Stimulated activated CD8-positive, alpha-beta memory T cell treated with anti-CD3 and anti-CD28 coated beads, Interleukin-15, amount 100 ng/mL, for 4 hours (primary cell): ENCODE measurements around the gene TRIM54.
"Not testable (repeated sequence)": the region's sequence is repeated elsewhere in the genome, so short reads cannot be mapped to it uniquely, and the experiment has no call there.

Experiments used
- DNase-seq, 2 donors: peaks; one replicate each; pipeline ENCODE4 v3.0.0-alpha.2; 2020; ENCODE audit warnings: low read depth in 2 of 2

The TRIM54 gene

DNA sequence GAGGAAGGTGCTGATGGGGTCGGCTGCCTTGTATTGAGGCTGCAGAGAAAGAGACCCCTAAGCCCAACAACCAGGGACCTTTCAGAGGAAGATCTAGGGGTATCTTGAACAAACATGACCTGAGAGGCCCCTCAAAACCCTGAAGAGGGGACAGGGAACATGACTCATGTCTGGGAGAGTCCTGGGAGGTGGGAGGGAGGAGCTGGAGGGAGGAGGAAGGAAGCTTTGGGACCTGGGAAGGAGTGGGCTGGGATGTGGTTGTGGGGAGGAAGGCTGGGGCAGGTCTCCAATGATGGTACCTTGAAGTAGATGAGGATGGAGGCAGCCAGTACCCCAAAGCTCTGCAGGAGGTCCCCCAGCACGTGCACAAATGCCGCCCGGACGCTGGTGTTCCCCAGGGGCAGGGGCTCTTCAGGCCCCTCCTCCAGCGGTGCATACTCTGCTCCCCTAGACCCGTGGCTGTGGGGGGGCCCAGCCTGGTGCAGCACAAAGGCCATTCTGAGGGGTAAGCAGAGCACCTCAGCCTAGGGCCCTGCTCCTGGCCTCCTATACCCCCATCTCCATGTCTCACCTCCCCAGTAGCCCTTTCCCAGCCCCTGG is 25.3 kb upstream of the TRIM54 start:
- no peak for DNase-seq

DNA sequence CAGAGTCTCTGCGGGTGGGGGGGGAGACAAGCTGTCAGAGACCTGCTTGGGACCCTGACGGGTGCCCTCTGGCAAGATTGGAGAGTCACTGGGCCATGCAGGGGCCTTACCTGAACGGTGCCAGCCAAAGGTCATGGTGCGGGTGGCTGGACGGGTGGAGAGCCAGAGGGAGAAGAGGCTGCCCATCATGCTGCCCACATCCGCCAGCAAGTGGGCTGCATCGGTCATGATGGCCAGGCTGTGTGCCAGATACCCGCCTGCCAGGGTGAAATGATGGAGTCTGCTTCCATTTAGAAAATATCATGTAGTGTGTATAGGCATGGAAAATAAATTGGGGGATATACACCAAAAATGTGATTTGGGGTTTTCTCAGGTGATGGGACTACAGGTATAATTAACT is 24.2 kb upstream of the TRIM54 start:
- no peak for DNase-seq

DNA sequence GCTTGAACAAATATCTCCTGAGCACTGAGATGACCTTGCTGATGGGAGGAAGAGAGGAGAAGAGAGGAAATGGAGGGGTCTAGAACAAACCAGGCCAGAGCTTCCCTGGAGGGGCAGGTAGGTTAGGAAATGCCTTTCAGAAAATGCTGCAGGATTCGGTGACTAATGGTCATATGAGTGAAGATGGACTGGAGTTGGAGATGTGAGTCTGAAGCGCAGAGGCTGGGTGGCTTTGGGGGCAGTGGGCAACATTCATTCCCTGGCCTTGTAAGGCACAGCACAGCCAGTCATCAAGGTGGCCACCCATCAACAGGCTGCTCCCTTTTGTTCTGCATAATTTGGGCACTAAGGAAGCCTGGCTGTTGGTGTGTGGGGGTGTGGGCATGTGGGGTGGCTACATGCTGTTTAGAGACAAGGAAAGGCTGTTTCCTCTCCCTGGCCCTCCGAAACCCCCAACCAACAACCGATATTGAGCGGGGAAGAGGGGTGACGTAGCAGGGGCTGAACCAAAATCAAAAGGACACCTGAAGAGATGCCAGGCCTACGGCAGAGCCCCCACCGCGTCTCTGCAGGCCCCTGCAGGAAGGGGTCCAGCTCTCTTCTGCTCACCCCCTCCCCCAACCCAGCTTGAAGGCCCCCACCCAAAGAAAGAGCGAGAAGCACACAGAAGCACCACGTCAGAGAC is 20.8 kb upstream of the TRIM54 start:
- no peak for DNase-seq

DNA sequence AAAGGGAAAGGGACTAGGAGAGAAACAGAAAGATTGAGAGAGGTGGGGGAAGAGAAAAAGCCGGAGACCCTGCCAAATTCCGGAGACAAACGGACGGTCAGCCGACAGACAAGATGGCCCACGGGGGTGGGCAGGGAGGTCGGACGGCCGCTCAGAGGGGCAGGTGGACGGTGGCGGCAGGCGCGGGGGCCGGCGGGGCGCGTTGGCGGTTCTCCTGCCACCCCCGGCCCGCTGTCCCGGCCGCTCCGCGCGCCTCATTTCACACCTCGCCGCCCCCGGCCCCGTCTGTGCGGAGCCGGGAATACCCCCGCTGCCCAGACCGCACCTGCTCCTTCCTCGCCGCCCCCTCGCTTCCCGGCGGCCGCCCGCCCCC is 20.3 kb upstream of the TRIM54 start:
- DNase-seq = no peak

DNA sequence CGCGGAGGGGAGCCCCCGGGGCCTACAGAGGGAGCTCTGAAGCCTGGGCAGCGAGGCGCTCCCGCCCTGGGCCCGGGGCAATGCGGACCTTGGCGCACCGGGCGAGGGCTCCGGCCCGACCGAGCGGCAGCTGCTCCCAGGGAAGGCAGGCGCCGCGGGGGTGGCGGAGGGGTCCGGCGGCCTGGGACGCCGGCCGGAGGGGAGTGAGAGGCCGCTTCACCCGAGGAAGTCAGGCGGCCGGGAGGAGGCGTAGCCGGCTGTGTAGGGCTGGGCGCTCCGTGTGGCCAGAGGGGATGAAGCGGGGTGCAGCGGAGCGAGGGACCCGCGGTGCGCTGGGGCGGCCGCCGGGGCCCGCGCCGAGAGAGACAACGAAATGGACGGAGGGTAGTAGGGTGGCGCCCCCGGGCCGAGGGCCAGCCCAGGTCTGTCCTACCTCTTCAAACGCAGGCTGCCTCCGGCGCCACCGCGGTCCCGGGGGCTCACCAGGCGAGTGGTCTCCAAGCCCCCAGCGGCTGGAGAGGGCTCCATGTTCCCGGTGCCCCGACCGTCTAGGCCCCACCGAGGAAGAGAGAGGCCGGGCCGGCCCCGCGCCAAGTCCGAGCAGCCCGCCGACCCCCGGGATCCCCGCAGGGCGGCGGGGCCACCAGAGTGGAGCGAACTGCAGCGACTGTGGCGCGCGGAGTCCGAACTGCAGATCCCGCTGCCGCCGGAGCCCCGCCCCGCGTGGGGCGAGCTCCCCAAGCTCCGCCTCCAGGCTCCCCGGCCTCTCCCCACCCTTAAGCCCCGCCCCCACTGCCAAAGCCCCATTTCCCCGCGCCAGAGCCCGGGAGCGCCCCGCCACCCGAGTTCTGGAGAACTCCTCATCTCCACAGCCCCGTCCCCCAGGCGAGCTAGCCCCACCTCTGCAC is 19.6 kb upstream of the TRIM54 start, which contains the start of gene SLC30A3:
SLC30A3 (minus strand) TSS at position 669 of the 908 bp plus-strand sequence; CDS start at position 528, 141 bp downstream.
- peak; percentile 41 to 44 for DNase-seq

DNA sequence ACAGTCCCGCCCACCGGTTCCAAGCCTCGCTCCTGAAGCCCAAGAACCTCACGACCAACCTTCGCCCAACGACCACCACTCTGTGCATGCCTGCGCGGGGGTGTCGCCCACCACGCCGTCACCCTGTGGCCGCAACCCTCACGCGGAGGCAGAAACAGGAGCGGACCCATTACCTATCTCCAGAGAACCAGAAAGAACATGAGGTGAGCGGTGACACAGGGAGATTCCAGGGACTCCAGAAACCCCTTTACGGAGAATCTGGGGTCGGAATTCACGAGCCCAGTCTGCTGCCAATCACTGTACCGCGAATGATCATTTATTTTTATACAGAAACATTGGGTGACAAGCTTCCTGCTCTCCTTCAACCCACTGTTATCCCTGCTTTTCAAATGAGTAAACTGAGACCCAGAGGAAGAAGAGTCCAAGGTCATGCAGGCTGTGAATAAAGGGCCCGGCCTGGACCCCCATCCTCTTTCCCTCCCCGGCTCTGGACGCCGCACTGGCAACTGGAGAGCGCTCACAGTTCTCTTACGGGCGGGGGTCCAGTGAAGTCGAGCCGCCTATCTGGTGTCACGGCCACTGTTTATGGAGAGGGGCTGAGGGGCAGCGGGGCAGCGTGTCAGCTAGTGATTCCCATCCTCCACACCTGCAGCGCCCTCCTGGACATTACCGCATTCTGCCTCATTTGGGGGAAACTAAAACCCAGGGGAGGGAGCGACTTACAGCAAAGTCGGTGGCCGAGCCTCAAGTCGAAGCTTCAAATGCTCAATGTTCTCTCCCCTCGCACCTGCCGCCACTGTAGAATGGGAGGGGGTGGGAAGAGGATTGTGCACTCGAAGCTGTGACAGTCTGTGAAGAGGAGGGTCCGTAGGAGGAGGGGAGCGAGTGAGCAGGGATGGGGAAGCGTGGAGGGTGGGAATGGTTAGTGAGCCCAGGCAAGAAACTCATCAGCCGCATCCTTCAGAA is 18.7 kb upstream of the TRIM54 start:
- DNase-seq = no peak

DNA sequence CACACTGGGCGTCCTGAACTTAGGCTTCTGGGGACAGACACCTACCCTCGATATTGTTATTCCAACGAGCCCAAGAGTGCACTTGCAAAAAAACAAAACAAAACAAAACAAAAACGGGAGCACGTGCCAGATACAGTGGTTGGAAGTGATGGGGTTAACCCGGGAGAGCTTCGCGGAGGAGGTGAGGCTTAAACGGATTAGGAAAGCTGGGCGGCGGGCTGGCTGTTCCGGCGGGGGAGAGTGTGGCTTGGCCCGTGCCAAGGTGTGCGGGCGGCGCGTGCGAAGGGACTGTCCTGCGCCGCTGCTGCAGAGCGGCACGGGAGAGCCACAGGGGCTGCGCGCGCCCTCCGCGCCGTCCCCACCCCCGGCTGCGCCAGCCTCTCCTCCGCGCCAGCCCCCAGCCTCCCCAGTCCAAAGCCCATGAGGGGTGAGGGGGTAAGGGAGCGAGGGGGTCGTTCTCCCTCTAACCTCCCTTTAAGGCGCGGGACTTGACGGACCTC is 17.9 kb upstream of the TRIM54 start:
- no peak for DNase-seq

DNA sequence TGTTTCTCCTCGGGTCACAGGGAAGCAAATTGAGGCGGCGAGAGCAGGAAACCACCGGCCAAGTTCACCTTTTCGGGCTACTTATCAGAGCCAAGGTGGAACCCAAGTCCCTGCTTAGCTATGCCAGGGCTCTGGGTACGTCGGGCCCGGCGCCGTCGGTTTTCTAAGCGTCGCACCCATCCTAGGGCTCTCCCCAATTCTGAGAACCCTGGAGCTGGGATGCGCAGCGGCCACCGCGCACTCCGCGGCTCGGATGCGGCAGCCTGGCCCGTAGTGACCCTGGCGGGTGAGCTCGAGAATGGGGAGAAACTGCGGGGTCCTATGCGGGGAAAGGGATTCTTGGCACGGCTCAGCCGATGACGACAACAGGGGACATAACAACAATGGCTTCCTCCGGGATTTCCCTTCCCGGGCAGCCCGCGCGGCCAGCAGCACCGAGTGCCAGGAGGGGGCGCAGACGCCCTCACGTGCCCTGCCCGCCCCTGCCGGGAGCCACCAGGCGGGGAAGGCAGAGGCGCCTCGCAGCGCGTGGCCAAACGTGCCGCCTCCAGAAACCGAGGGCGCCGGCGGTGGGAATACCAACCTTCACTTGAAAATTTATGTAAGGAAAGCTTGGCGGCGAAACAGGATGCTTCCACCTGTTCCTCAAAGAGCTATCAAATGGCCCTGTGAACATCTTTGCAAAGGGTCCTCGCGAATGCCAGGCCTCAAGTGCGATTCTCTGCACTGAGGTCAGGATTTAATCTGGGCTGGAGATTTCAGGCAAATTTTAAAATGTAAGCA is 17.3 kb upstream of the TRIM54 start:
- peak; percentile 19 to 29 for DNase-seq

DNA sequence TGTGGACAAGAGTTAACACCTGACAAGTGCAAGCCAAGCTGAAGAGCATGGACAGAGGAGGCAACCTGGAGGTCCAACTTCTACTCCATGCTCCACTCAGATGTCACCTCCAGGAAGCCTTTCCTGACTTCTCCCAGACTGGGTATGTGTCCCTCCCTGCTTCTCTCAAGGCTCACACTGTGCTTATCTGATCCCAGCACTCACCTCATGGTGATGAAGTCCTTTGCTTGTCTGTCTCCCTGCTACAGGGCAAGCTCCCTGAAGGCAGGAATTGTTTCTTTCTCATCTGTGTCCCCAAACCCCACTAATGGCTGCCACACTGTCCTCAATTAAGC is 16.7 kb upstream of the TRIM54 start:
- no peak for DNase-seq

DNA sequence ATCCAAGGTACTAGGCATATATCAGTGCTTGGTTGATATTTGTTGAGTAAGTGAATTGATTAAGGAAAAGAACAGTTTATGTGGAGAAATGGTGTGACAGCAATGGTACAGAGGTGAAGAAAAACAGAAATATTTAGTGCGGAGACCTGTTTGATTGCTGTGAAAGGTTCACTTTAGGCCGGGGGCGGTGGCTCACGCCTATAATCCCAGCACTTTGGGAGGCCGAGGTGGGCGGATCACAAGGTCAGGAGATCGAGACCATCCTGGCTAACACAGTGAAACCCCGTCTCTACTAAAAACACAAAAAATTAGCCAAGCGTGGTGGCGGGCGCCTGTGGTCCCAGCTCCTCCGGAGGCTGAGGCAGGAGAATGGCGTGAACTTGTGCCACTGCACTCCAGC is 13.9 kb upstream of the TRIM54 start:
- DNase-seq = not testable (repeated sequence)

DNA sequence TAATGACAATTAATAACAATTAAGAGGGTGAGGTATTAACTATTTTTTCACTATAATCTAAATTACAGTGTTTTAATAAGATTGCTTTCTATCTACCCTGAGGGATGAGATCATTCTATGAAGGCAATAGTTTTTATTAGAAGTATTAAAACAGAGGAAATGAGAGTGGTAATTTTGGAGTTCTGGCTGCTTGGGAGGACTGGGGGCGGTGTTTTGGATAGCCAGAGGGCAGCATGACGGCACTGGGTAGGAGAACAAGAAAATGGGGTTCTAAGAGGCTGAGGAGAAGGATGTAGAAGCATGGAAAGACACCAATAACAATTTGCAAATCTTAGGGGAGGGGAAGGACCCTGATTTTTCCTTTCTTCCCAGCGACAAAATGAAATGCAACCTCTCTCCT is 12.1 kb upstream of the TRIM54 start:
- DNase-seq = no peak

DNA sequence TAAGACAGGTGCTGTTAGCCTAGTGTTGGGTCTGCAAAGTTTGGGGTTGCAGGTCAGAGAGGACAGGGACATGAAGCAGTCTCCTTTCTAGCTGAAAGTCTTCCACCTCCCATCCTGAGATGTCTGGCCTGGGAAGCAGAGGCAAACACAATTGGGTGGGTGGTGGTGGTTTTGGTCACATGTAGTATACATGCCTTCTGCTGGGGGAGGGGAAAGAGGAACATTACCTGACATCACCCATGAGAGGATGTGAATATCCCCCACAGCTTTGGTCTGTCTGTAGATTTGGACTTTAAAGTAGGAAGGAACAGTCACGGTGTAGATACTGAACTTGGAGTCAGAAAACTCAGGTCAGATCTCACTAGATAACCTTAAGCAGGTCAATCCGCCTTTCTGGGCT is 11.6 kb upstream of the TRIM54 start:
- DNase-seq = no peak

DNA sequence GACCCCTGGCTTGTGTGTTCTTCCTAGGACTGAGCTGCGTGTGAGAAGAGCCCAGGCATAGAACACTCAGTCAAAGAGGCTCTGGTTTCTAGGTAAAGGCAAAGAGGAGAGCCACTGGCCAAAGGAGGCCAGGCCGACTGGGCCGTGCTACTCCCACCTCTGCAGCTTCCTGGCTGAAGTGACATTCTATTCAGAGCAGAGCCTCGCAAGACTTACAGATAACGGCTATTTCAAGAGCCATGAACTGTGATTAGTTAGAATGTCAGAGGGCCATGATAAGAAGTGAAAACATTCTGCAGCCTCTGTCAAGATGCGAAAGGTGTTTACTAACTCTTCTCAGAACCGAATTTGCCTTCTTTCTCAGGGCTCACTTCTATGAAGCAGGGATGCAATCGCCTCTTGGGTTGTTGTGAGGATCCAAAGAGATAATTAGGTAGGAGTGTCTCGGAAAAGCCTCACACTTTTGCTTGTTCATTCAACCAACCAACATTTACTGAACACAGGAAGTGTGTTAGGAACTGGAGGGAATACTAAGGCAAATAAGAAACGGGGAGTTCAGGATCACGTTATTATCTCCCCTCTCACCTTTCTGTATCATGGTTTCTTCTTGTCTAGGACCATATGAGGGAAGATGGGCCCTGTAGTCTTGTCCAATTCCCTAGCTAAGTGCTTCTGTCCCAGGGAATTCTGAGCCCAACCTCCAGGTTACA is 10.4 kb upstream of the TRIM54 start:
- DNase-seq = no peak

DNA sequence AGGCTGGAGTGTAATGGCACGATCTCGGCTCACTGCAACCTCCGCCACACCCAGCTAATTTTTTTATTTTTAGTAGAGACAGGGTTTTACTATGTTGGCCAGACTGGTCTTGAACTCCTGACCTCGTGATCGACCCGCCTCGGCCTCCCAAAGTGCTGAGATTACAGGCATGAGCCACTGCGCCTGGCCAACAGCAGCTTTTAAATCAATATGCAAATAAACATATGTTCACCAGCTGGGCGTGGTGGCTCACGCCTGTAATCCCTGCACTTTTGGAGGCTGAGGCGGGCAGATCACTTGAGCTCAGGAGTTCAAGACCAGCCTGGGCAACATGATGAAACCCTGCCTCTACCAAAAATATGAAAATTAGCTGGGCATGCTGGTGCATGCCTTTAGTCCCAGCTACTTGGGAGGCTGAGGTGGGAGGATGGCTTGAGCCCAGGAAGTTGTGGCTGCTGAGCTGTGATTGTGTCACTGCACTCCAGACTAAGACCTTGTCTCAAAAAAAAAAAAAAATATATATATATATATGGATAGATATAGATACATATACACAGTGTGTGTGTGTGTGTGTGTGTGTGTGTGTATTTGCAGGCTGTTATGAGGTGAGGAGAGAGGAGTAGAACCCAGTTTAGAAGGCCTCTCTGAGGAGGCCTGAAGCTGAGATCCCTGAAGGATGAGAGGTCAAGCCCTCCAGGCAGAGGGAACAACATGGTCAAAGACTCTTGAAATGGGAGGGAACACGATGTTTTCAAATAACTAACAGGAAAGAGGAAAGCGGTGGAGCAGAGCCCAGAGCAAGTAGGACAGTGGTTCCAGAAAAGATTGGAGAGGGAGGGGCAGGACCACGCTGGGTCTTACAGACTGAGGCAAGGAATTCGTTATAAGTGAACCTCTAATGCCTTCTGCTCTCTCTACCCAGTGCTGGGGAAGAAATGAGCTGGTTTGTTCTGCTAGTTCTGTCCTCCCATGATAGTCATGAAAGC is 9.4 kb upstream of the TRIM54 start:
- DNase-seq = not testable (repeated sequence)

DNA sequence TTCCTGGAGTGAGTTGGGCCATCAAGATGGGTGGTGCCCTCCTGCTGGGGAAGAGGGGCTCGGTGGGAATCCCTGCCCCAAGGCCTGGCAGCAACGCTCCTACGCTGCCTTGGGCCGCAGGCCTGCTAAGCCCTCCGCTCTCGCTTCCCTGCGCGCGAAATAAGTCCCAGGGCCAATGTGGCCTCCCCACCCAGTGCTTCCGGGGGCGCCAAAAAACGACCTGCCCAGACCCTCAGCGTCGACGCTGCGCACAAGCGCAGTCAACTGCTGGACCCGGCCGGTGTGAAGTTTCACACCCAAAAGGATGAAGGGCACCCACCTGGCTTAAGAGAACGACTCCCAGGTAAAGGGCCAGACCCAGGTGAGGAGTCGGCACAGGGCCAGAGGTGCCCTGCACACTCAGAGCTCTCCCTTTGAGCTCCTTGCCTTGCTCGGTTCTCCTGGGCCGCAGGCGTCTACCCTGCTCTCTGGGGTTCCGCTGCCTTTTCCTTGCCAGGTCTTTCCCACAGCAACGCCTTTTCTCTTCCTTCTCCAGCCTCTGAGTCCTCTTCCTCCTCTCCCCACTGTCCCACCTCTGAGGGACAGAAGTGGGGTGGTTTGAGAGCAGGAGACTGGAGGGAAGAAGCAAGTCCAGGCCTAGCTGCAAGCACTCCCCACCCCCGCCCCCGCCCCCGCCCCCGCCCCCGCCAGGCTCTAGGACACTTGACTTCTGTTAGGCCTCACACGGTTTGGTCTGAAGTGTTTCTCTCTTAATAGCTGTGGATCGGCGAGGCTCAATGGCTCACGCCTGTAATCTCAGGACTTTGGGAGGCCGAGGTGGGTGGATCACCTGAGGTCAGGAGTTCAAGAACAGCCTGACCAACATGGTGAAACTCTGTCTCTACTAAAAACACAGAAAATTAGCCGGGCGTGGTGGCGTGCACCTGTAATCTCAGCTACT is 6.7 kb upstream of the TRIM54 start, which contains the start of gene DNAJC5G:
DNAJC5G (plus strand) TSS at position 223 of the 940 bp plus-strand sequence. CDS start 1,296 bp downstream, outside the sequence.
- DNase-seq = no peak

DNA sequence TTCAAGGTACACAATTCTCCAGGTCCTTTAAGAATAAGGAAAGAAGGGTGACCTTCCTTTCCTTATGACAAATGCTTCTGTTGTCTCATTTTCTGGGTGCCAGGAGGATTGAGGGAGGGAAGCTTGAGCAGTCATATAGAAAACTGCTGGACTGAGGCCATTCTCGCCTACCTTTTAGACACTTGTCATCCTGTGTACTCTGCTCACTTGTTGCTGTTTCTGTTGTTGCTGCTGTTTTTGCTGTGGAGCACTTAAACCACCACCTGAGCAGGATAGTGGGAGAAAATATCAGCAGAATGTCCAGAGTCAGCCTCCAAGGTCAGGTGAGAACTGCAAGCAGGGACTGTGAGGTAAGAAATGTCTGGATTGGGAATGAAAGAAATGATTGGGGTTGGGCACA is 4.2 kb upstream of the TRIM54 start:
- no peak for DNase-seq

DNA sequence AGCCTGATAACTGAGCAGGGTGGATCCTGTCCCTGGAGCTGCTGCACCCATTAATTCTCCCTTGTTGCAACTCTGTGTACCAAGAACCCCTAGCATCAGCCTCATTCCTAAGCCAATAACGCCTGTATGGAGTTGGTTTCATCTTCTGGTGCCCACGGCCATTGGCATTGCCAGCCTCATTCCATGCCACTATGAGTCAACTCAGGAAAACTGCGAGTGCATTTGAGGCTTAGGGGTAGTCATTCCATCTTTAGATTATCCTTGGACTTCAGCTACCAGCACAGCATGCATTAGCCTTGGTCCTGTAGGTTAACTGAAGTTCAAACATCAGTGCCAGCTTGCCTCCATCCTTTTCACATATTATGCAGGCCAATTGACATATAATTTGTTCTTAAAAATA is 1.4 kb upstream of the TRIM54 start:
- no peak for DNase-seq
